Activated CD4-positive, alpha-beta T cell treated with anti-CD3 and anti-CD28 coated beads, Interleukin-2, amount 10 ng/mL, durations not matched to agents 7 days and 5 days (primary cell): ENCODE results near the gene RANBP9. TPM values are rescaled to one million over a fixed set of nuclear protein-coding genes. Genes with fewer than 3 reads are reported as not detected.

Source experiments
- CTCF ChIA-PET: fragments of 350-600 bp; sonication (Branson Sonifier 250); formaldehyde crosslinking; loops from one replicate; lab custom pipeline; 2021; ENCODE audit warnings: antibody characterized with exemption; lab: Charles Lee
- POLR2A ChIA-PET: fragments of 350-600 bp; sonication (Branson Sonifier 250); formaldehyde crosslinking; loops from one replicate; lab custom pipeline; 2021; ENCODE audit warnings: antibody characterized with exemption; lab: Charles Lee
- DNase-seq: peaks from one replicate; pipeline ENCODE4 v3.0.0-alpha.2; 2020
- H3K27ac Mint-ChIP-seq: one replicate; pipeline ENCODE4 v1.8.0; 2021; ENCODE audit warnings: mild to moderate bottlenecking, moderate library complexity, mixed read lengths
- H3K27me3 Mint-ChIP-seq: one replicate; pipeline ENCODE4 v1.8.0; 2021; ENCODE audit warnings: mixed read lengths
- H3K36me3 Mint-ChIP-seq: one replicate; pipeline ENCODE4 v1.8.0; 2021; ENCODE audit warnings: low read depth, mixed read lengths
- H3K4me1 Mint-ChIP-seq: one replicate; pipeline ENCODE4 v1.8.0; 2021; ENCODE audit warnings: mixed read lengths
- H3K4me3 Mint-ChIP-seq: one replicate; pipeline ENCODE4 v1.8.0; 2021; ENCODE audit warnings: mild to moderate bottlenecking, moderate library complexity, mixed read lengths
- H3K9me3 Mint-ChIP-seq: one replicate; pipeline ENCODE4 v1.8.0; 2021; ENCODE audit warnings: mixed read lengths
- total RNA-seq, 2 experiments: library from RNA; stranded (reverse); gene quantifications; one replicate each; pipeline ENCODE4 v1.2.3, GENCODE V29; 2021

Gene RANBP9
- total RNA-seq, 2 experiments from 2014 or later: 51.1 to 56.1 TPM

GRCh38 chr6:13708736-13709135 lies 2.9 kb downstream of the RANBP9 start:
- Mint-ChIP-seq H3K4me1 (peaks cover 34% of the 10 kb centered on the region), H3K9me3 (no peaks in the 10 kb centered on the region), H3K27ac (peak overlapping the region; percentile 90)

DNA sequence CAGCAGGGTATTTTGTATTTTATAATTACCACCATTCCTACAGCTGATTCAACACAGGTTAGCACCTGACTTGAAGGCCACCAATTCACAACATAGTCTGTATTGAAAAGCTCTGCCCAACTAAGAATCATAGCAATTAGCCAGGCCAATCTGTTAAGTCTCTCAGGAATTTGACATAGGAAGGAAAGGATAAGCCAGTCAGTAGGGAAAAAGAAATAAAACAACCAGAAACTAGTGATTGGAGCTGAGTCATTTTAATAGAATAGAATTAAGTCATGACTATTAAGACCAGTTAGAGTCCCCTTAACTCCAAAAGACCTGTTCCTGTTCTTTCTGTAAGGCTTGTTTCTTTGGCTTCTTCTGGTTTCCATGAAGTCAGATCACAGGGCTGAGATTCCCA lies 8.1 kb downstream of the RANBP9 start:
- Mint-ChIP-seq H3K36me3 (peaks cover 20% of the 10 kb centered on the region), H3K27ac (no peak overlapping the region), H3K9me3 (no peaks in the 10 kb centered on the region), H3K27me3 (no peaks in the 10 kb centered on the region), H3K4me3 (no peak overlapping the region), H3K4me1 (peaks cover 27% of the 10 kb centered on the region)
- ChIA-PET CTCF (interaction anchor here (0.8 to 1.4 kb wide), 5 partner anchors 8 to 88 kb away, joined by 3 to 5 read pairs (median 3); partner anchors contain the start of gene NOL7), POLR2A (no interaction called here)
- DNase-seq: no peak

More at GRCh38 chr6:13708736-13709135, 2.9 kb downstream of the RANBP9 start:
- Mint-ChIP-seq H3K27me3 (no peaks in the 10 kb centered on the region), H3K4me3 (peak overlapping the region; percentile 88), H3K36me3 (peaks cover 19% of the 10 kb centered on the region)
- DNase-seq: no peak
- POLR2A ChIA-PET: no interaction called here
- CTCF ChIA-PET: interaction anchor here (1.3 to 1.6 kb wide), 2 partner anchors 12 to 94 kb away, joined by 5 read pairs; partner anchors contain the start of gene NOL7

- no peak overlapping the region for H3K27ac Mint-ChIP-seq
- peaks cover 20% of the 10 kb centered on the region for H3K36me3 Mint-ChIP-seq
- no peak for DNase-seq
- no peaks in the 10 kb centered on the region for H3K9me3 Mint-ChIP-seq
- CTCF ChIA-PET: no interaction called here
- H3K4me1 Mint-ChIP-seq: peaks cover 25% of the 10 kb centered on the region
- no peaks in the 10 kb centered on the region for H3K27me3 Mint-ChIP-seq
- POLR2A ChIA-PET: no interaction called here
- H3K4me3 Mint-ChIP-seq: no peak overlapping the region
Observed at GRCh38 chr6:13702809-13703302, 8.8 kb downstream of the RANBP9 start.

GRCh38 chr6:13700232-13700631 lies 11.4 kb downstream of the RANBP9 start:
- Mint-ChIP-seq H3K4me3 (no peak overlapping the region), H3K27ac (peak overlapping the region; percentile 10), H3K27me3 (no peaks in the 10 kb centered on the region), H3K9me3 (no peaks in the 10 kb centered on the region), H3K36me3 (peaks cover 26% of the 10 kb centered on the region), H3K4me1 (peaks cover 42% of the 10 kb centered on the region)
- ChIA-PET POLR2A (no interaction called here), CTCF (interaction anchor here (1.3 to 1.7 kb wide), 2 partner anchors 8 to 13 kb away, joined by 4 to 5 read pairs; no protein-coding TSS in a partner anchor)
- DNase-seq: no peak

GRCh38 chr6:13698715-13699114 lies 12.9 kb downstream of the RANBP9 start:
- no peaks in the 10 kb centered on the region for H3K9me3 Mint-ChIP-seq
- peaks cover 53% of the 10 kb centered on the region for H3K4me1 Mint-ChIP-seq
- DNase-seq: no peak
- CTCF ChIA-PET: no interaction called here
- POLR2A ChIA-PET: no interaction called here
- peaks cover 33% of the 10 kb centered on the region for H3K36me3 Mint-ChIP-seq
- H3K27ac Mint-ChIP-seq: no peak overlapping the region
- H3K27me3 Mint-ChIP-seq: no peaks in the 10 kb centered on the region
- H3K4me3 Mint-ChIP-seq: no peak overlapping the region

GRCh38 chr6:13697857-13698256 lies 13.8 kb downstream of the RANBP9 start:
- H3K36me3 Mint-ChIP-seq: peaks cover 38% of the 10 kb centered on the region
- no peaks in the 10 kb centered on the region for H3K9me3 Mint-ChIP-seq
- no peak for DNase-seq
- H3K4me1 Mint-ChIP-seq: peaks cover 58% of the 10 kb centered on the region
- ChIA-PET CTCF (no interaction called here), POLR2A (no interaction called here)
- no peak overlapping the region for H3K27ac Mint-ChIP-seq
- H3K4me3 Mint-ChIP-seq: no peak overlapping the region
- no peaks in the 10 kb centered on the region for H3K27me3 Mint-ChIP-seq

- CTCF ChIA-PET: interaction anchor here (0.8 to 1.6 kb wide), 5 partner anchors 8 to 80 kb away, joined by 3 to 7 read pairs (median 5); partner anchors contain the start of gene NOL7
- no peak for DNase-seq
- POLR2A ChIA-PET: no interaction called here
- no peaks in the 10 kb centered on the region for H3K27me3 Mint-ChIP-seq
- H3K36me3 Mint-ChIP-seq: peaks cover 43% of the 10 kb centered on the region
- H3K4me1 Mint-ChIP-seq: peaks cover 60% of the 10 kb centered on the region
- H3K4me3 Mint-ChIP-seq: no peak overlapping the region
- no peaks in the 10 kb centered on the region for H3K9me3 Mint-ChIP-seq
- peak overlapping the region; percentile 42 for H3K27ac Mint-ChIP-seq
Observed at GRCh38 chr6:13696226-13696625, 15.4 kb downstream of the RANBP9 start.

DNA sequence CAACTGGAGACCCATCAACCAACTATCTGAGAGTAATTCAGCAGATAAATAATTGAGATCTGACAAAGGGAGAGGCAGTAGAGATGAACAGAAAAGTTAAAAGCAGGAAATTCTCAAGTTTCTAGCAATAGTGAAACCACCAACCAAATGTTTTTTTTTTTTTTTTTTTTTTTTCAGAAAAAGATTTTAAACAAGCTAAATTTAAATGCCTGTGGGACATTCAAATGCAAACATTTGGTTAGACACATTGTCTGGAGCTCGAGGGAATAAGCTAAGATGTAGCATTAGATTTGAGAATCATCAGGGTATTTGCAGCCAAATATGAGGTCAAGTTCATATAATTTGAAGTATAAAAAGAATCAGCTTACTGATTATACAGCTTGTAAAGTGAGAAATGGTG lies 16.4 kb downstream of the RANBP9 start:
- Mint-ChIP-seq H3K27me3 (no peaks in the 10 kb centered on the region), H3K4me3 (peak overlapping the region; percentile 43), H3K27ac (peak overlapping the region; percentile 80), H3K9me3 (no peaks in the 10 kb centered on the region), H3K4me1 (peaks cover 59% of the 10 kb centered on the region), H3K36me3 (peaks cover 46% of the 10 kb centered on the region)
- POLR2A ChIA-PET: interaction anchor here (0.6 kb wide), 1 partner anchor 59 kb away, joined by 4 read pairs; no protein-coding TSS in a partner anchor
- CTCF ChIA-PET: interaction anchor here (0.8 to 1.6 kb wide), 3 partner anchors 15 to 178 kb away, joined by 3 to 8 read pairs (median 7); partner anchors contain the start of gene NOL7
- DNase-seq: no peak

DNA sequence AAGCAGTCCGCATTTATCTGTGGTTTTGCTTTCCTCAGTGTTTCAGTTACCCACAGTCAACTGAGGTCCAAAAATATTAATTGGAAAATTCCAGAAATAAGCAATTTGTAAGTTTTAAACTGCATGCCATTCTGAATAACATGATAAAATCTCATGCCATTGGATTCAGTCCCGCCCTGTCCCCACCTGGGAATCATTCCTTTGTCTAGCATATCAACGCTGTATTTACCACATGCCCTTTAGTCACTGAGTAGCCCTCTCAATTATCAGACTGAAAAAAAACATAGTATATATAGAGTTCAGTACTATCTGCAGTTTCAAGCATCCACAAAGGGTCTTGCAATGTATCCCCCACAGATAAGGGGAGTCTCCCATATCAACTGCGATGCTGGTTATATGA lies 17.1 kb downstream of the RANBP9 start:
- no peak overlapping the region for H3K4me3 Mint-ChIP-seq
- H3K27me3 Mint-ChIP-seq: no peaks in the 10 kb centered on the region
- no peaks in the 10 kb centered on the region for H3K9me3 Mint-ChIP-seq
- CTCF ChIA-PET: interaction anchor here (1.5 kb wide), 1 partner anchor 10 kb away, joined by 3 read pairs; no protein-coding TSS in a partner anchor
- no peak overlapping the region for H3K27ac Mint-ChIP-seq
- POLR2A ChIA-PET: no interaction called here
- H3K4me1 Mint-ChIP-seq: peaks cover 62% of the 10 kb centered on the region
- H3K36me3 Mint-ChIP-seq: peaks cover 52% of the 10 kb centered on the region
- no peak for DNase-seq

- H3K27ac Mint-ChIP-seq: no peak overlapping the region
- CTCF ChIA-PET: interaction anchor here (1.4 kb wide), 1 partner anchor 74 kb away, joined by 4 read pairs; the partner anchor contains the start of gene NOL7
- H3K27me3 Mint-ChIP-seq: no peaks in the 10 kb centered on the region
- POLR2A ChIA-PET: no interaction called here
- no peaks in the 10 kb centered on the region for H3K9me3 Mint-ChIP-seq
- no peak for DNase-seq
- no peak overlapping the region for H3K4me3 Mint-ChIP-seq
- peaks cover 58% of the 10 kb centered on the region for H3K36me3 Mint-ChIP-seq
- peaks cover 59% of the 10 kb centered on the region for H3K4me1 Mint-ChIP-seq
Observed at GRCh38 chr6:13689511-13690256, 22.0 kb downstream of the RANBP9 start.

GRCh38 chr6:13688692-13689196 lies 22.9 kb downstream of the RANBP9 start:
- Mint-ChIP-seq H3K36me3 (peaks cover 60% of the 10 kb centered on the region), H3K9me3 (no peaks in the 10 kb centered on the region), H3K27ac (peak overlapping the region; percentile 80), H3K4me3 (no peak overlapping the region), H3K27me3 (no peaks in the 10 kb centered on the region), H3K4me1 (peaks cover 60% of the 10 kb centered on the region)
- CTCF ChIA-PET: interaction anchor here (0.6 to 0.8 kb wide), 4 partner anchors 29 to 1955 kb away, joined by 3 to 4 read pairs (median 4); no protein-coding TSS in a partner anchor
- no peak for DNase-seq
- POLR2A ChIA-PET: no interaction called here

DNA sequence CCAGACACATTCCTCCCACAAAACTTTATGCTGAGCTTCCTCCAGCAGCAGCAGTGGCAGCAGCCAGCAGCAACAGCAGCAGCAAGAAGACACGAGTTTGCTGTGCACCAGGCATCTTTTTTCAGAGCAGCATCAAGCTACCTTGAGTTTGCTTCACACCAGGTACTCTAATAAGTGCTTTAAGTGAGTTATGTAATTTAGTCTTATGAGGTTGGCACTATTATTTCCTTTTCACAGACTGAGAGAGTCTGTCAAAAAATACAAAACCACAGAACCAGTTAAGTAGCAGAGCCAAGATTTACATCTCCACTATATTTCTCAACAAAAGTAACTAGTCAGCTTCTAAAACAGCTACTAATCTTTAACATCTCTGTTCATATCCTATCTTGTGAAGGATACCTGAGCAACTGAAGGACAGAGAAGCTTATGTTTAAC lies 23.7 kb downstream of the RANBP9 start:
- no peaks in the 10 kb centered on the region for H3K27me3 Mint-ChIP-seq
- peaks cover 58% of the 10 kb centered on the region for H3K36me3 Mint-ChIP-seq
- H3K9me3 Mint-ChIP-seq: no peaks in the 10 kb centered on the region
- H3K4me1 Mint-ChIP-seq: peaks cover 59% of the 10 kb centered on the region
- no peak for DNase-seq
- ChIA-PET POLR2A (no interaction called here), CTCF (interaction anchor here (0.6 to 0.9 kb wide), 2 partner anchors 17 to 135 kb away, joined by 3 to 4 read pairs; no protein-coding TSS in a partner anchor)
- H3K27ac Mint-ChIP-seq: peak overlapping the region; percentile 80
- no peak overlapping the region for H3K4me3 Mint-ChIP-seq
